Calu3 (cell line): ENCODE data around the gene NRCAM. TPM values are rescaled to one million over a fixed set of nuclear protein-coding genes. Genes with fewer than 3 reads are reported as not detected.

Experiments
- BruUV-seq: library from RNA; stranded (reverse); fragments of 400-500 nt; replicated peaks from 2 replicates; lab custom pipeline; 2021; lab: Mats Ljungman, UMichigan
- CTCF ChIA-PET: fragments of 300-600 bp; sonication (Branson Sonifier 250); formaldehyde crosslinking; loops from one replicate; lab custom pipeline; 2022; ENCODE audit warnings: antibody characterized with exemption; lab: Charles Lee
- DNase-seq: peaks from one replicate; pipeline ENCODE4 v3.0.0; 2022
- H3K27ac Mint-ChIP-seq: one replicate; pipeline ENCODE4 v1.8.0; 2022; ENCODE audit warnings: mixed read lengths; ENCODE audit not compliant: unreplicated experiment
- H3K27me3 Mint-ChIP-seq: one replicate; pipeline ENCODE4 v1.8.0; 2022; ENCODE audit warnings: mixed read lengths; ENCODE audit not compliant: unreplicated experiment
- H3K36me3 Mint-ChIP-seq: one replicate; pipeline ENCODE4 v1.8.0; 2022; ENCODE audit warnings: mild to moderate bottlenecking, moderate library complexity, mixed read lengths; ENCODE audit not compliant: insufficient read depth, unreplicated experiment
- H3K4me1 Mint-ChIP-seq: one replicate; pipeline ENCODE4 v1.8.0; 2022; ENCODE audit warnings: mild to moderate bottlenecking, low read depth, mixed read lengths; ENCODE audit not compliant: unreplicated experiment
- H3K4me3 Mint-ChIP-seq: one replicate; pipeline ENCODE4 v1.8.0; 2022; ENCODE audit warnings: mild to moderate bottlenecking, low read depth, moderate library complexity, mixed read lengths; ENCODE audit not compliant: unreplicated experiment
- H3K9me3 Mint-ChIP-seq: one replicate; pipeline ENCODE4 v1.8.0; 2022; ENCODE audit warnings: low read depth, mixed read lengths; ENCODE audit not compliant: unreplicated experiment
- CTCF ChIP-seq: fragments of 200-600 bp; IDR thresholded peaks from one replicate; pipeline ENCODE4 v1.8.0; 2022; ENCODE audit warnings: antibody characterized with exemption; ENCODE audit not compliant: unreplicated experiment
- intact Hi-C: fragments of 100-400 bp; cut with micrococcal nuclease; formaldehyde crosslinking; loops from one replicate; pipeline ENCODE4 v1.10.0; 2022; ENCODE audit not compliant: unreplicated experiment
- total RNA-seq: library from RNA; stranded (reverse); gene quantifications from 2 replicates; pipeline ENCODE4 v1.2.3, GENCODE V29; 2022

NRCAM gene
- total RNA-seq, 1 experiment from 2014 or later: 15.0 TPM

- H3K27ac Mint-ChIP-seq: no peak overlapping the region
- no peak for TF ChIP-seq CTCF
- H3K36me3 Mint-ChIP-seq: no peaks in the 10 kb centered on the region
- intact Hi-C loops: no loop called here
- H3K4me1 Mint-ChIP-seq: peaks cover 12% of the 10 kb centered on the region
- H3K27me3 Mint-ChIP-seq: no peaks in the 10 kb centered on the region
- CTCF ChIA-PET: no interaction called here
- no peak overlapping the region for H3K4me3 Mint-ChIP-seq
- no peaks in the 10 kb centered on the region for H3K9me3 Mint-ChIP-seq
- no peak for DNase-seq
- BruUV-seq: no TSS peak
These were observed 30.4 kb downstream of the NRCAM start for GRCh38 chr7:108425714-108426275.

GRCh38 chr7:108424013-108424412 lies 32.2 kb downstream of the NRCAM start:
- no peak for TF ChIP-seq CTCF
- Mint-ChIP-seq H3K36me3 (no peaks in the 10 kb centered on the region), H3K4me3 (no peak overlapping the region), H3K27ac (no peak overlapping the region), H3K27me3 (no peaks in the 10 kb centered on the region), H3K9me3 (no peaks in the 10 kb centered on the region), H3K4me1 (no peaks in the 10 kb centered on the region)
- intact Hi-C loops: no loop called here
- DNase-seq: no peak
- no TSS peak for BruUV-seq
- CTCF ChIA-PET: no interaction called here

- Mint-ChIP-seq H3K27me3 (no peaks in the 10 kb centered on the region), H3K9me3 (no peaks in the 10 kb centered on the region), H3K4me3 (no peak overlapping the region), H3K36me3 (no peaks in the 10 kb centered on the region), H3K27ac (peak overlapping the region; percentile 33), H3K4me1 (no peaks in the 10 kb centered on the region)
- no peak for DNase-seq
- CTCF ChIA-PET: no interaction called here
- TF ChIP-seq CTCF: no peak
- intact Hi-C loops: no loop called here
- BruUV-seq: no TSS peak
These were observed 32.9 kb downstream of the NRCAM start for GRCh38 chr7:108423089-108423989.

- intact Hi-C loops: no loop called here
- H3K36me3 Mint-ChIP-seq: no peaks in the 10 kb centered on the region
- DNase-seq: no peak
- H3K4me3 Mint-ChIP-seq: no peak overlapping the region
- no peaks in the 10 kb centered on the region for H3K9me3 Mint-ChIP-seq
- TF ChIP-seq CTCF: no peak
- no peaks in the 10 kb centered on the region for H3K27me3 Mint-ChIP-seq
- no TSS peak for BruUV-seq
- no peaks in the 10 kb centered on the region for H3K4me1 Mint-ChIP-seq
- H3K27ac Mint-ChIP-seq: no peak overlapping the region
- CTCF ChIA-PET: no interaction called here
These were observed 34.4 kb downstream of the NRCAM start for GRCh38 chr7:108421720-108422331.
